IPS-18c (cell line): Measurements from ENCODE around the gene KRTAP4-1.
"Not testable (repeated sequence)": the region's sequence is repeated elsewhere in the genome, so short reads cannot be mapped to it uniquely, and the experiment has no call there.

Experiments used
- H3K4me3 ChIP-seq: 2 replicates; pipeline ENCODE4 v1.7.0; 2013; ENCODE audit warnings: low read depth, mild to moderate bottlenecking, low read length, moderate library complexity; ENCODE audit not compliant: insufficient read depth
- H3K9me3 ChIP-seq: one replicate; pipeline ENCODE4 v1.6.1; 2013; ENCODE audit warnings: mild to moderate bottlenecking, low read length, moderate library complexity; ENCODE audit not compliant: control insufficient read depth, insufficient read depth

The KRTAP4-1 gene

DNA sequence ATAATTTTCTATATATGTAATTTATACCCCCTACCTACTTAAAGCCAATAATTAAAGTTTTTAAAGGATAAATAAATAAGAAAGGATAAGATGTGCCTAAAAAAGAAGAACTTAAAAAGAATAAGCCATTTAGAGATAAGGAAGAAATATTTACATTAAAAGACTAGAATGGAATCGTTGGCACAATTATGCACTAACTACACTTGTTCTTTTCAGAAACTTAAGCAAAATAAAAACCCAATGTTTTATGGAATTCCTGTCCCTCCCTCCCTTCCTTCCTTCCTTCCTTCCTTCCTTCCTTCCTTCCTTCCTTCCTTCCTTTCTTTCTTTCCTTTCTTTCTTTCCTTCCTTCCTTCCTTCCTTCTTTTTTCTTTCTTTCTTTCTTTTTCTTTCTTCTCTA lies 39.9 kb downstream of the KRTAP4-1 start:
- H3K4me3 ChIP-seq = no peak overlapping the region
- H3K9me3 ChIP-seq = peaks cover 5% of the 10 kb centered on the region

DNA sequence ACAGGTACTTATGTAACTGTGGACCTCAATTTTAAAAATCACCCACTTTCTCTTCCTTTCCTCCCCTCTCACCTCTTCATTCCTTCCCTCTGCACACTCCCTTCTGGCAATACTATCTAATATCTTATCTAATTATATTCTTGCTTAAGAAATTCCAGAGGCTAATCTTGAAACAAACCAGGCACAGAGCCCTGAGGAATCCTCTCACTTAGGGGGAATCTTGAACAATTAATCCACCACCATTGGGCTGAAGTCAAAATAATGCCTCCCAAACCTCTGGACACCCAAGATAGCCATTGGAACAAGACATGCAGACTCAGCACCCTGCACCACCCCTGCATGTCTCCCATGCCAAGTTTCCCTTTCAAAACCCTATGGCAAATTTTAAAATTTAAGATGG lies 43.4 kb downstream of the KRTAP4-1 start:
- peaks cover 5% of the 10 kb centered on the region for H3K9me3 ChIP-seq
- H3K4me3 ChIP-seq = no peak overlapping the region

DNA sequence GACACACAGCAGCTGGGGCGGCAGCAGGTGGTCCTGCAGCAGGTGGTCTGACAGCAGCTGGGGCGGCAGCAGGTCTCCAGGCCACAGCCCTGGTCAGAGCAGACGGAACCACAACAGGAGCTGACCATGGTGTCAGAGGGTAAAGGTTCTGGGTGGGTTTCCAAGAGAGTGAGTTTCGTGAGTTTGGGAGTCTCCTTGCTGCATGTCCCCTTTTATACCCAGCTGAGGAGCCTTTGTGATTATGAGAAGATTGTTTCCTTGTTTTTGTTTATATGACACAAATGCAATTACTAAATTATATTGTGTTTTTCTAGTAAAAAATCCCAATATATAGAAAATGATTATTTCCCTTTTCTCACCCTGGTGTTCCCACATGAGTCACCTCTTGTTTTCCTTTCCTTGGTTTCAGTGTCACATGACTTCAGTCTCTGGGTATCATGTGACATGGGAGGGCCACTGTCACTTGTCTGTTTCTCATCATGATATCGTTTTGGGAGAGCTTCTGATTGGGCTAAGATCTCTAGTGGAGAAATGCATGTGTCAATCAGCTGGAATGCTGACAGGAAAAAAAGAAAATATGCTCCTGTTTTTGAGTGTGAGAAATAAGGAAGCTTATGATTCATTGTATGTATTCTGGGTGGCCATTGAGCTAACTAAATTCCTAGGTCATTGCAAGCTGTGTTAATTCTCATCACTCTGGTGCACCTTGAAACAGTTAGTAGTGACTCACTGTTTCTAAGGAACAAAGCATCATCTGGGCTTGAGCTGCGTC lies 44.2 kb downstream of the KRTAP4-1 start, which contains the start of gene KRTAP4-6:
TSS of gene KRTAP4-6 (minus strand) at position 185 of the 772 bp plus-strand sequence. CDS start at position 128, 57 bp downstream.
- Histone ChIP-seq H3K9me3 (peaks cover 5% of the 10 kb centered on the region), H3K4me3 (no peak within 1 kb of the TSS)

DNA sequence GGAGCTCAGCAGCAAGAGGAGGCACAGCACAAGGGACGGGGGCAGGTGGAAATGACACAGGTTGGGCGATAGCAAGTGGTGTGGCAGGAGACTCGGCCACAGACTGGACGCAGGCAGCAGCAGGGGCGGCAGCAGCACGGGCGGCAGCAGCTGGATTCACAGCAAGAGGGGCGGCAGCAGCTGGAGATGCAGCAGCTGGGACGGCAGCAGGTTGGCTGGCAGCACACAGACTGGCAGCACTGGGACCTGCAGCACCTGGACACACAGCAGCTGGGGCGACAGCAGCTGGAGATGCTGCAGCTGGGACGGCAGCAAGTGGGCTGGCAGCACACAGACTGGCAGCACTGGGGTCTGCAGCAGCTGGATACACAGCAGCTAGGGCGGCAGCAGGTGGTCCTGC lies 44.8 kb downstream of the KRTAP4-1 start:
- not testable (repeated sequence) for H3K9me3 ChIP-seq, H3K4me3 ChIP-seq
